ENCODE data around the gene AP5M1.
A peak's percentile ranks its signal among the peaks of the same experiment; 100 is the strongest.
"Not testable (repeated sequence)": the region's sequence is repeated elsewhere in the genome, so short reads cannot be mapped to it uniquely, and the experiment has no call there.

AP5M1 gene, protein sequence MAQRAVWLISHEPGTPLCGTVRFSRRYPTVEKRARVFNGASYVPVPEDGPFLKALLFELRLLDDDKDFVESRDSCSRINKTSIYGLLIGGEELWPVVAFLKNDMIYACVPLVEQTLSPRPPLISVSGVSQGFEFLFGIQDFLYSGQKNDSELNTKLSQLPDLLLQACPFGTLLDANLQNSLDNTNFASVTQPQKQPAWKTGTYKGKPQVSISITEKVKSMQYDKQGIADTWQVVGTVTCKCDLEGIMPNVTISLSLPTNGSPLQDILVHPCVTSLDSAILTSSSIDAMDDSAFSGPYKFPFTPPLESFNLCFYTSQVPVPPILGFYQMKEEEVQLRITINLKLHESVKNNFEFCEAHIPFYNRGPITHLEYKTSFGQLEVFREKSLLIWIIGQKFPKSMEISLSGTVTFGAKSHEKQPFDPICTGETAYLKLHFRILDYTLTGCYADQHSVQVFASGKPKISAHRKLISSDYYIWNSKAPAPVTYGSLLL
- total RNA-seq = 37.3 to 112 (median 71.0) reads per million in 17 experiments

DNA sequence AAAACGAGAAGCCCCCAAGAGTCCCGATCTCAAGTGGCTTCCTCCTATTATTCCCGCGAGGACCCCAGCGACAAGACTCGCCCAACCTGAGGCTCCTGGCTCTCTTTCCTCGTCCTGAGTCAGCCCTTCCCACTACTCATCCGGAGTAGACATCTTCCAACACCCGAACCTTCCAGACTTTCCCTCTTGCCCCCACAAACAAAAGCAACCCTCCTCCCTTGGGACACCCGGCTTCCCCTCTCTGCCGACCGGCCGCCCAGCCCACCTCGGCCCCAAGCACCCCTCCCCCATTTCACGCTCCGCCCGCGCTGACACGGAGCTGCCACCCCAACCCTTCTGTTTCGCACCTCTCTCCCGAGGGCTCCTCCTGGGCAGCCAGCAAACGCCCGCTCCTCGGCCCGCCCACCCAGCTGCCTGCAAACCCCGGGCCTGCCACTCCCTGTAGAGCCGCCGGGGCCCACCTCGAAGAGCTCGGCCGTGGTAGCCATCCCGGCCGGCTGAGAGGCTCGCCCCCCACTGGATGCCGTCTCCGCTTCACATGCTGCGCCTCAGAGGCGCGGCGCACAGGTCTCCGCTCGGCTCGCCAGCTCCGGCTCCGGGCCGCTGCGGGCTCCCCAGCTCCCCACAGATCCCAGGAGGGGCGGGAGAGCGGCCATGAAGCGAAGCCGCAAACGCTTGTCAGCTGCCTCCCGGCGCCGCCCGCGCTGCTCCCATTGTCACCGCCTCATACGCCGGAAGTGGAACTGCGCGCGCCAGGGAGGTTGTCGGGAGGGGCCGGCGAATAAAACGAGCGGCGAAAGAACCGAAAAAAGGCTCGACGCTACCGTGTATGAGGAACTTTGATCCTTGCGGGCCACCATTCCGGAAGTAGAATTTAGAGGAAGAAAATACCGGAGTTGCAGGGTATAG is at the start of gene AP5M1, which contains the start of gene EXOC5:
Gene AP5M1 (plus strand): TSS at position 811 of the 909 bp plus-strand sequence. CDS start 344 bp downstream, outside the sequence.
Gene EXOC5 (minus strand): TSS at position 745 of the 909 bp plus-strand sequence. CDS start 257 bp downstream, at position 488.
- peak; percentile 96 to 98 (median 98) for DNase-seq

DNA sequence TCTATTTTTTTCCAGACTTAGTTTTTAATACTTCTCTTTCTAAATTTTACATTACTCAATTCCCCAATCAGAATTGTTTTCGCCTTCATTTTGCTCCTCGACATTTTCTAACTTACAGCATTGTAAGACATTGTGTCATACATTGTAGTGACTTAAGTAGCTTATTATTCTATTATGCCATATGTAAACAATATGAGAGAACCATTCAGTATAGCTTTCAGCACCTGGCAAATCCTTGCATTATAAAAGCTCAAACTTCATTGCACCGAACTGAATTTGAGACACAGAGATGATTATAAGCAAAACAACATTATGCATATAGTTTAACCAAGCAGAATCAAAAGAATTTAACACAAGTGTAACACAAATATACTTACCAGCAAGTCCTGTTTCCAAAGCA is 46.8 kb upstream of the AP5M1 start:
- DNase-seq = no peak

DNA sequence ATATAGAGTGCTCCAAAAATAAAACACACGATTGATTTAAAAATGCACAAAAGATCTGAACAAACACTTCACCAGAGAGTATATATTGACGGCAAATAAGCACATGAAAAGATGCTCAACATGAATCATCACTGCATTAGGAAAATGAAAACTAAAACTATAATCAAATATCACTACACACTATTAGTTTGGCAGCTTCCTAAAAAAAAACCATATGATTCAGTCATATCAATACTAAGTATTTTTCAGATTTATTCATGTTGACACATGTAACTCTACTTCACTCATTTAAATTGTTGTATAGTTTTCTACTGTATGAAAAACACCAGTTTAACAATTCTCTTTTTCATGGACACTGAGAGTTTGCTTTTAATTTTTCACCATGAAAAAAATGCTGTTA is 41.7 kb upstream of the AP5M1 start:
- no peak for DNase-seq

DNA sequence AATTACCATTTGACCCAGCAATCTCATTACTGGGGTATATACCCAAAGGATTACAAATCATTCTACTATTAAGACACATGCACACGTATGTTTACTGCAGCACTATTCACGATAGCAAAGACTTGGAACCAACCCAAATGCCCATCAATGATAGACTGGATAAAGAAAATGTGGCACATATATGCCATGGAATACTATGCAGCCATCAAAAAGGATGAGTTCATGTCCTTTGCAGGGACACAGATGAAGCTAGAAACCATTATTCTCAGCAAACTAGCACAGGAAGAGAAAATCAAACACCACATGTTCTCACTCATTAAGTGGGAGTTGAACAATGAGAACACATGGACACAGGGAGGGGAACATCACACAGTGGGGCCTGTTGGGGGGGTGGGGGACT is 40.5 kb upstream of the AP5M1 start:
- not testable (repeated sequence) for DNase-seq

DNA sequence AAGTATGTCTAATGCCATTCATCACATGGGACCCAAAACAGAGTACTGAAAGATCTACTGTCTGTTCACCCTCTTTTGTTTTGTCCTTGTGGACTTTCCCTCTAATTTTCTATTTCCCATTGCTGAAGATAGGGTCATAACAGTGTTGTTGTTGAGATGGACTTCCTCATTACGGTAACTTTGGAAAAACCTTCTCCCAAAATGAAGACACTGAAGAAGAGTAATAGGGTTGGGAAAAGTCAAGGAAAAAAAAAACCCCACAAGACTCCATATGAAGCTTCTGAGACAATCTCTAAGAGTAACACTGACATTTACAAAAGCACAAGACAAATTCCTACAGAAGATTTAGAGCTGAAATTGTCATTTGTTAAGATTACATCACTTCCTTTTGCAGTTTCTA is 36.8 kb upstream of the AP5M1 start:
- DNase-seq = peak in 2 of 4 experiments; percentile 10 to 21

DNA sequence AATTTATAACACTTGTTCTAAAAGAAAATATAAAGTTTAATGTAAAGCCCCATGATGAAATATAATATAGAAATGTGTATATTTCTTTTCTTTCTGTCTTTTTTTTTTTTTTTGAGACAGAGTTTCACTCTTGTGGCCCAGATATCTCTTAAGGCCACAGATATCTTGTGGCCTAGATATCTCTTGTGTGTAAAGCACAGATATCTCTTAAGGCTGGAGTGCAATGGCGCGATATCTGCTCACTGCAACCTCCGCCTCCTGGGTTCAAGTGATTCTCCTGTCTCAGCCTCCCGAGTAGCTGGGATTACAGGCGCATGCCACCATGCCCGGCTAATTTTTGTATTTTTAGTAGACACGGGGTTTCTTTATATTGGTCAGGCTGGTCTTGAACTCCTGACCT is 28.7 kb upstream of the AP5M1 start:
- not testable (repeated sequence) for DNase-seq

DNA sequence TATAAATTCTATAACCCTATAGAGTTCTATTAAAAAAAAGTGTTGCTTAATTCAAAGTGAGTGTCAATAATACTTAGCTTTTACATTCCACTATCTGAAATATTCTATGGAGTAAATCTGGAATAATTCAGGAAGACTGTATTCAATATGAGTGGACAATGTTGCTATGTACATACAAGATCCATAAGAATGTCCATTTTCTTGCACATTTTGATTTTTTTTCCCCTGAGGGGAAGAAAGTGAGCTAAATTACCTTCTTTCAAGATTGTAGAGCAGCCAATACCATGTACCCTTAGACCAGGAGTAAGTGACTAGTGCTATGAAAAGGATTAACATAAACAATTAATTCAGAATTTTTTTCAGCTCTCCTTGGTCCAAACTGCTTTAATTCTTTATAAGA is 25.5 kb upstream of the AP5M1 start:
- DNase-seq = no peak

DNA sequence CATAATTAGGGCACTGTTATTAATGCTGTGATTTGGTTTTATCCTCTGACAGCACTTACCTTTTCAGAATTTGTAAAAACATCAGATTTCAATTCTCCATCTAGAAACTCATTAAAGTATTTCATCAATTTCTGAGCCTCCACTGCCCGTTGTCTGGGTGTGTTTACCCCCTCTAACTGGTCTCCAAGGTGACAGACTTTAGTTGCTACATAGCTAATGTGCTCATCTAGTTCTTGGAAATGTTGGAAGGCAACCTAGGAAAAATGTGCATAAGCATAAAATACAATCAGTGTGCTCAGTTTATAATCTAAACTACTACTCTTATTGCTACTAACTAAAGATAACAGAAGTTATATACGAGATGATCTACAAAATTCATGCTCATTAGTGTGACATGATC is 24.7 kb upstream of the AP5M1 start:
- no peak for DNase-seq

DNA sequence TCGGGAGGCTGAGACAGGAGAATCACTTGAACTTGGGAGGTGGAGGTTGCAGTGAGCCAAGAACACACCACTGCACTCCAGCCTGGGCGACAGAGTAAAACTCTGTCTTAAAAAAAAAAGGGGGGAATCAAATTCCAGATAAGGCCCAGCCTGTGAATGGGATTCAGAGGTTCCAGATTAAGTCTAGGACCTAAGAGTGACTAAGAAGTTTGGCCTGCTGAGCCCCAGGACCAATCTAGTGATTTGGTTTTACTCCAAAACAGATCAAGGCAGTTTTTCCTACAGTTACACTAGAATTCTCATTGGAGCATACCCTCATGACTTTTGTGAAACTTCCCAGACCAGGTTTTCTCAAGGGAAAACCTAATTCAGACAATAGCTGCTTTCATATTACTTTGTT is 22.8 kb upstream of the AP5M1 start:
- DNase-seq = no peak

DNA sequence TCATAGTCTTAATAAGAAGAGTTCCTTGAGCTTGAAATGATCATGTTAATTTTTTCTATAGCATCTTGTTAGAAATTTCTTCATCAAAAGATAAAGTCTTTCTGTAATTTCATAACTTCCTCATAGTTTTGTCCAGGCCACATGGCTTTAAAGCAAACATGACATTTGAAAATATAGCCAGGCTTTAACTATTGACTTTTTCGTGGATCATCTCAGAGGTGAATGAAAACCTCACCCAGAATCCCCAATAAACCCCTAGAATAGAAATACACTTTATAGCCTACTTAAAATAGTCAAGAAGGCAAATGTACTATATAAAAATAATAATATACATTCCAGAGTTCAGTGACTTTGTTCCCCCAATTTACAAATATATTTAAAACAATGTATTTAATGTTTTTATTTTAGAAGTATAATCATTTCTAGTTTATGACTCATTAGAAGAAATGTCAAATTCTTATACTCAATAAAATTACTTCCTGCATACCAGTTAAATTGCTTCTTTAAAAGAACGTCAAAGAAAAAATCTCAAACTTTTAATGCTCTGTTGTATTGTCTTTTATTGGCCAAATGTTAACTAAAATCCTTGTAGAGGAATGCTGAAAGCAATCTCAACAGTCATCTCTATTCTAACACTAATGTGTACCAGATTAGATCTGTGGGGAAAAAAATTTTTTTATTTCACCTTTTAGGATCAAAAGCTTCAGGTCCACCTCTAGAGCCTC is 21.7 kb upstream of the AP5M1 start:
- peak in 1 of 4 experiments; percentile 19 for DNase-seq

DNA sequence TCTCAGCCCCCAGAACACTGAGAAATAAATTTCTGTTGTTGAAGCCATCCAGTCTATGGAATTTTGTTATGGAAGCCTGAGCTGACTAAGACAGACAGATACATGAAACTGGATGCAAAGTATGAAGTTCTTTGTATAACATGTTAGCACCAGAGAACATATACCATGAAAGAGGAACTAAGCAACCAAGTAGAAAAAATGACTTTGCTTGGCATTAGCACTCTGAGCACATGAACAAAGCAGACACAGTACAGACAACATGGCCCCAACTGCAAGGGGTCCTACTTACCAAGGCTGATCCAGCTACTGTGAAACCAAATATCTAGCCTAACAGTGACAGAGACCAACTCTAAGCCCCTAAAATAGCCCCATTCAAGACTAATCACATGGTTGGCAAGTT is 13.9 kb upstream of the AP5M1 start:
- DNase-seq = peak in 1 of 4 experiments; percentile 16

DNA sequence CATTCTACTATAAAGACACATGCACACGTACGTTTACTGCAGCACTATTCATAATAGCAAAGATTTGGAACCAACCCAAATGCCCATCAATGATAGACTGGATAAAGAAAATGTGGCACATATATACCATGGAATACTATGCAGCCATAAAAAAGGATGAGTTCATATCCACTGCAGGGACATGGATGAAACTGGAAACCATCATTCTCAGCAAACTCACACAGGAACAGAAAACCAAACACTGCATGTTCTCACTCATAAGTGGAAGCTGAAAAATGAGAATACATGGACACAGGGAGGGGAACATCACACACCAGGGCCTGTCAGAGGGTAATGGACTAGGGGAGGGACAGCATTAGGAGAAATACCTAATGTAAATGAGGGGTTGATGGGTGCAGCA is 10.6 kb upstream of the AP5M1 start:
- DNase-seq = not testable (repeated sequence)

DNA sequence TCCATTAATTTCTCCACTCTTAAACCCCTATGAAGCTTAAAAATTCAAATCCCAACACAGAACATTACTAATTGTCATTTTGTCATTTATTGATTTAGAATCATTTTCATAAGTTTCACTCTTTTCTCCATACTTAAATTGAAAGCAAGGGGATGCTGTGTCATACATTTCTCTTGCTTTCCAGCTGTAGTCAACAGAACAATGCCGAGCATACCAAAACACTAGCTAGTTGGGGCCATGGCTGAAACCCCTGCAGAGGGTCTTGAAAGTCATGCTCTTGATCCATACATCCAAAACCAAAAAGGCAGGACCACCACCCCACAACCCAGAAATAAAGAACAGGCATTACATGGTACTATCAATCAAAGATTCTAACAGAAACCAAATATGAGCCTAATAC is 9.1 kb upstream of the AP5M1 start:
- no peak for DNase-seq

DNA sequence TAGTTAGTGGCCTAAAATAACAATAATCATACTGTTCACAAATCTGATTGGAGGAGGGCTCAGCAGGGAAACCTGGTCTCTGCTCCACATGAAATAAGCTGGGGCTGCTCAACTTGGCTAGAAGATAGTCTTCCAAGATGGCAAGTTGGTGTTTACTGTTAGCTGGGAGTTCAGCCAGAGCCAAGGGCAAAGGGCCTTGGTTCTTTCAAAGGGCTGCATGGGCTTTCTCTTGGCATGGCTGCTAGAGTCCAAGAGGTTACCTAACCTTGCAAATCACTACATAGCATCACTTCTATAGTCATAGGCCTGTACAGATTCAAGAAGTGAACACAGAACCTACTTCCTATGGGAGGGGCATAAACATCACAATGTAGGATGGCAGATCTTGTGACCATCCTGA is 7.2 kb upstream of the AP5M1 start:
- peak in 1 of 4 experiments; percentile 25 for DNase-seq

DNA sequence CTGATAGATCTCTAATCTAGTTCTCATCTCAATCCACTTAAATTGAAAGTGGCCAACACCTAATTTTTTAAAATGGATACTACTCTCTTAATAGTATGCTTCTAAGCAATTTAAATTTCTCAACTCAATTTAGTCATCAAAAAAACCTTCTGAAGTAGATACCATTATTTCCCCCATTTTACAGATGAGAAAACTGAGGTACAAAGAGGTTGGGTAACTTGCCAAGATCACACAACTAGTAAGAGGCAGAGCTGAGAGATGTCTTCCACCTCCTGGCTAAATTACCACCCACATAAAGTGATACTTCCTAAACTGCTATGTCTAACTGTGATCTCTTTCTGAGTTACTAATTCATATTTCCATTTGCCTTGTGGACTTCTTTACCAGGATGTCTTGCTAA is 6.7 kb upstream of the AP5M1 start:
- peak in 1 of 4 experiments; percentile 8 for DNase-seq

DNA sequence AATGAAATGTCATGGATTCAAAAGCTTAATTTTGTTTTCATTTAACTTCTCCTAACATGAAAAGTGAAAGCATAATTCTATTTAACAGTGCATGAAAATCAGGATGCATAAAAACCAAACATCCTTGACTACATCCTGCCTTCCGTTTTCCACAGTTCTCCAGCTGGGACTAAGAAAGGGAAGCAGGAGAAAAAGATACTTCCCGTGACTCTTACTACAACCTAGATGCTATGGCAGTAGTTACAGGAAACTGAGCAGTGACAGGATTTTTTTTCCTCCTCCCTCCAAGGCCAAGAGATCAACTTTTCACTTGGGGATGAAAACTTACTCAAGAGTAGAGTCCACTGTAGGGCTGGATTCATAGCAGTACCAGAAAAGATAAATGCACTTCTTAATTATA is 2.7 kb upstream of the AP5M1 start:
- DNase-seq = peak; percentile 8 to 41 (median 20)

DNA sequence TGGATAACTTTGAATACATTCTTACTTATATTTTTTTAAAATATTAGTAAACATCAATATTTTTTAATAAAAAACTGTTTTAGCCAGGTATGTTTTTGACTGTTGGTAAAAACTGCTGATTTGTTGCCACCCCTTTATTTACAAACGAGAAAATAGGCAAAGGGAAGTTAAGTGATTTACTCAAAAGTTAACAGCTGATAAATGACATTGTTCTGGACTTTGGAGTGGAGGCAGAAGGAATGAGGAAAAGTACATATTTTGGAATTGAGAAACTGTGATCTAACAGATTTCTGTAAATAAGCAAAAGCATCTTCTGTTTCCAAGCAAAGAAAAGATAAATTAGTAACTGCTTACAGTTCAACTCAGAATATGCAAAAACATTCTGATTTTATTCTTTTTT is 4.5 kb downstream of the AP5M1 start:
- DNase-seq = no peak

DNA sequence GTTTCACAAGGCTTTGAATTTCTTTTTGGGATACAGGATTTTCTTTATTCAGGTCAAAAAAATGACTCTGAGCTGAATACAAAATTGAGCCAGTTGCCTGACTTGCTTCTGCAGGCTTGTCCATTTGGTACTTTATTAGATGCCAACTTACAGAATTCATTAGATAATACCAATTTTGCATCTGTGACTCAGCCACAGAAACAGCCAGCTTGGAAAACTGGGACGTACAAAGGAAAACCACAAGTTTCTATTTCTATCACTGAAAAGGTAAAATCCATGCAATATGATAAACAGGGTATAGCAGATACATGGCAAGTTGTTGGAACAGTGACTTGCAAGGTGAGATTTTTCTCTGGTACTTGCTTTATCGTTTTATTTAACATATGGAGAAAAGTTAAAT is 5.8 kb downstream of the AP5M1 start:
- DNase-seq = no peak

DNA sequence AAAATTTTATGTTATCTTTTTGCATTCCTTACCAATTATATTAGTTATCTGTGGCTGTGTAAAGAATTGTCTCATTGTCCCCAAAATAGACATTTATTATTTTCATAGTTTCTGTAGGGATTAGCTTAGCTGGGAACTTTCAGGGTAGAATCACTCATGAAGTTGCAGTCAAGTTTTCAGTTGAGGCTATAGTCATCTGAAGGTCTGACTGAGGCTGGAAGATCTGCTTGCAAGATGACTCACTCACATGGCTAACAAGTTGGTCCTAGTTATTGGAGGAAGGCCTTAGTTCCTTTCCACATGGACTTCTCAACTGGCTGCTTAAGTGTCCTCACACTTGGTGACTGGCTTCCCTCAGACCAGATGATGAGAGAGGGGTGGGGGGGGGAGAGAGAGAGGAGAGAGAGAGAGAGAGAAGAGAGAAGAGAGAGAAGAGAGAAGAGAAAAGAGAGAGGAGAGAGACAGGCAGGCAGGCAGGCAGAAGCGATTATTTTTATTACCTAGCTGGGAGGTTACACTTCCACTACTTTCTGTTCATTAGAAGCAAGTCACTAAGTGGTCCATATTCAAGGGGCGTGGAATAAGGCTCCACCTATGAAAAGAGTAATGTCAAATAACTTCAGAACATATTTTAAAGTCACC is 6.4 kb downstream of the AP5M1 start:
- no peak for DNase-seq

DNA sequence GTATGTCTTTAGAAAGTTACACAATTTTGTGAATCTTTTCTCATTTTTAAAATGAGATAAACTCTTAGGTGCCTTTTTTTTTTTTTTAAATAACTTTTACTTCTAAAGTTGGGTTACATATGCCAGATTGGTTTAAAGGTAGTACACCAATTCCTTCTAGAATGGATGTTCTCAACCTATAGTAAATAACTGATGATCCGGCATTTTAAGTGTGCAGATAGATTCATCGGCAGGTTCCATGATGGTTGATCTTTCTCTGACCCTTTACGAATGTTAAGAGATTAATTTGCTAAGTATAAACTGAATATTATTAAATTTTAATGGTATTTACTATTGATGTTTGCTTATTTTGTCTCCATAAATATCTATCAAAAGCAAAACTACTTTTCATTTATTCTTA is 8.3 kb downstream of the AP5M1 start:
- DNase-seq = no peak

DNA sequence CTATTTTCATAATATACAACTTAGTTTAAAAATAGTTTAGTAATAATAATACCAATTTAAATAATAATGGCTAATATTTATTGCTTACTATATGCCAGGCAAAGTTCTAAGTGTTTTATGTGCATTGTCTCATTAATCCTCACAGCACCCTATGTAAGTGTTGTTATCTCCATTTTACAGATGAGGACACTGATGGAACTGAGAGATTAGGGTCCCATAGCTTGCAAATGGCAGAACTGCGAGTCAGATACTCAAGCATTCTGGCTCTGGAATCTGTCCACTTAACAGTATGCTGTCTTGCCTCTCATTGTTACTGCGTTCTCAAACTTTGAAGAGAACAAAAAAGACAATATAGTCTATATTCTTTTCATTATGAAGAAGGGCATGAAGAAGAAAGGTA is 19.0 kb downstream of the AP5M1 start:
- DNase-seq = no peak

DNA sequence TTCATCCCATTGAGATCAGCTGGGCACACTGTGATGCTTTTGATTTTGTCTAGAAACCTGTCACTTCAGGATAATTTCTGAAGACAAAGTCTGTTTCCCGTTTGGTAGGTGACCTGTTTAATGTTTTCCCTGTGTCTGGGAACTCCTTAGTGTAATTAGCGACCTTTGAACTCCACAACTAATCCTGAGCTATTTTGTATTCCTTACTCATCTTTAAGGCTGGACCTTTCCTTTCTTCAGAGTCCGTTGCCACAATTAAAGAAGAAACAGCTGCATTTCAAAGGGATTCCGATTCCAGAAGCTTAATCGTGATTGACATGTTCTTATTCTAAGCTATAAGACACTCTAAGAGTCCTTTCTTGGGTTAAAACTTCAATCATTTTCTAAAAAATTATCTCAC is 22.0 kb downstream of the AP5M1 start:
- DNase-seq = no peak
